Measurements from ENCODE around the gene EGFL7. TPM values are rescaled to one million over a fixed set of nuclear protein-coding genes. Genes with fewer than 3 reads are reported as not detected.

Gene EGFL7
- total and polyA plus RNA-seq, 4 donors, result 32.1 to 39.7 (median 36.5) TPM

GRCh38 chr9:136617746-136618579 lies 44.8 kb upstream of the EGFL7 start:
- H3K27ac ChIP-seq (ENCODE audit: low read depth in 1 of 2, low read length in 2 of 2), result peak overlapping the region; percentile 41 to 86

DNA sequence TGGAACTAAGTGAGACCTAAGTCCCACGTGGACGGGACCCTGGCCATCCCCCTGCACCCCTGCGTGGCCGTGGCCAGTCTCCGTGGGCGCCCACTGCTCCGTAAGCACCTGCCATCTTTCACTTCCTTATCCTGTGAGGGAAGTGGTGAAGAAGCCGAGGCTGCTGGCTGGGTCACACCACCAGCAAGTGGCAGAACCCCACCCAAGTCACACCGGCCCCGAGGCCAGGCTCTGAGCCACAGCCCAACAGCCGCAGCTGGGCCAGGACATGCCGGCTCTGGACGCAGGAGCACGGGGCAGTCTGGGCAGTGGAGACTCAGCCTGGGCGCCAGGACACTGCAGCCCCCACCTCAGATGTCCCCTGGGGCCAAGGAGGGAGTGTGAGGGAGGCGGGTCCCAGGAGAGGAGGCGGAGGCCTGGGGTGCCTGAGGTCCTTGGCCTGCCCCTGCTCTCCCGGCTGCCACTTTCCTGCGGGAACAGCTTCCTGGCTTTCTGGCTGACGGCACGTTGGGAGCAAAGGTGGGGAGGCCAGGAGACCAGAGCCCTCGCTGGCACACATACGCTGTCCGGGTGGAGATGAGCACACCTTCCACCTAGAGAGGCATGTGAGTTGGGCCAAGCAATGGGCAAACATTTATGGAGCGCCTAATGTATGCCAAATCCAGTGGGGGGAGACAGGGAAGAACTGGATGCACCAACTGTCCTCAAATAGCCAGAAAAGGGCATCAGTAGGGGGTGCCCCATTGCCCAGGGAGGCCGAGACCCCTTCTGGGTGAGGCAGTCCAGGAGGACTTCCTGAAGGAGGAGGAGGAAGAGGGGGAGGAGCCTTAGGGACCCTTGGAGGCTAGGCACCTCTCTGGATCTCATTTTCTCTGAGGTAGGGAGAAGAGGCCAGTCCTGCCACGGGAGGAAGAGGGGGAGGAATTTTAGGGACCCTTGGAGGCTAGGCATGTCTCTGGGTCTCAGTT lies 43.9 kb upstream of the EGFL7 start:
- no peaks in the 10 kb centered on the region for H3K27me3 ChIP-seq (ENCODE audit: control insufficient read depth in 4 of 4, insufficient read depth in 4 of 4, low read length in 3 of 4)
- H3K4me3 ChIP-seq (ENCODE audit: low read depth in 1 of 3, low read length in 3 of 3), result no peak overlapping the region

More at GRCh38 chr9:136617746-136618579, 44.8 kb upstream of the EGFL7 start:
- no peaks in the 10 kb centered on the region for H3K9me3 ChIP-seq (ENCODE audit: control insufficient read depth in 4 of 4, low read length in 3 of 4)
- no peaks in the 10 kb centered on the region for H3K36me3 ChIP-seq (ENCODE audit: control insufficient read depth in 4 of 4, insufficient read depth in 3 of 4, low read depth in 1 of 4, low read length in 3 of 4)
- TF ChIP-seq, protein P1, sequence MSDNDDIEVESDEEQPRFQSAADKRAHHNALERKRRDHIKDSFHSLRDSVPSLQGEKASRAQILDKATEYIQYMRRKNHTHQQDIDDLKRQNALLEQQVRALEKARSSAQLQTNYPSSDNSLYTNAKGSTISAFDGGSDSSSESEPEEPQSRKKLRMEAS (IDR thresholded peaks at IDR 0.05), result no peak
- TF ChIP-seq RXRA (IDR thresholded peaks at IDR 0.05), result peak in 1 of 2 donors; percentile 17
- no peak for DNase-seq (ENCODE audit: low spot score)
- H3K27me3 ChIP-seq (ENCODE audit: control insufficient read depth in 4 of 4, insufficient read depth in 4 of 4, low read length in 3 of 4), result no peaks in the 10 kb centered on the region
- whole genome bisulfite sequencing, result 74% methylated on average over 26 of the region's 26 CpGs
- no peak overlapping the region for H3K9ac ChIP-seq (ENCODE audit: low read depth in 1 of 2, low read length in 2 of 2)
- peaks cover 18 to 39% (median 27%) of the 10 kb centered on the region in 4 donors for H3K4me1 ChIP-seq (ENCODE audit: control insufficient read depth in 4 of 4, insufficient read depth in 4 of 4, low read length in 3 of 4)
- no peak overlapping the region for H3K4me3 ChIP-seq (ENCODE audit: low read depth in 1 of 3, low read length in 3 of 3)

More for the DNA sequence above, 43.9 kb upstream of the EGFL7 start:
- no peaks in the 10 kb centered on the region for H3K36me3 ChIP-seq (ENCODE audit: control insufficient read depth in 4 of 4, insufficient read depth in 3 of 4, low read depth in 1 of 4, low read length in 3 of 4)
- H3K4me1 ChIP-seq (ENCODE audit: control insufficient read depth in 4 of 4, insufficient read depth in 4 of 4, low read length in 3 of 4), result peaks cover 21 to 45% (median 33%) of the 10 kb centered on the region in 4 donors
- WGBS, result 45% methylated on average over 27 of the region's 27 CpGs
- TF ChIP-seq JUND (IDR thresholded peaks at IDR 0.05) (no peak), YY1 (IDR thresholded peaks at IDR 0.05) (no peak), HNF4G (IDR thresholded peaks at IDR 0.05) (no peak), ZBTB33 (IDR thresholded peaks at IDR 0.05) (no peak), RXRA (IDR thresholded peaks at IDR 0.05) (peak; percentile 73 to 83), EGR1 (IDR thresholded peaks at IDR 0.05; ENCODE audit: low read depth in 2 of 2) (no peak), RAD21 (IDR thresholded peaks at IDR 0.05) (peak in 1 of 2 donors; percentile 50), GABPA (IDR thresholded peaks at IDR 0.05 in 1 of 2, conservative IDR thresholded peaks at IDR 0.05 in 1 of 2) (no peak), FOXA2 (IDR thresholded peaks at IDR 0.05) (no peak), ATF3 (IDR thresholded peaks at IDR 0.05) (no peak), HNF4A (conservative IDR thresholded peaks at IDR 0.05) (peak; percentile 62 to 68), NR2F2 (IDR thresholded peaks at IDR 0.05) (no peak), SP1 (IDR thresholded peaks at IDR 0.05) (peak; percentile 84), TAF1 (conservative IDR thresholded peaks at IDR 0.05) (no peak), FOXA1 (IDR thresholded peaks at IDR 0.05) (no peak)
- TF ChIP-seq, protein P2, sequence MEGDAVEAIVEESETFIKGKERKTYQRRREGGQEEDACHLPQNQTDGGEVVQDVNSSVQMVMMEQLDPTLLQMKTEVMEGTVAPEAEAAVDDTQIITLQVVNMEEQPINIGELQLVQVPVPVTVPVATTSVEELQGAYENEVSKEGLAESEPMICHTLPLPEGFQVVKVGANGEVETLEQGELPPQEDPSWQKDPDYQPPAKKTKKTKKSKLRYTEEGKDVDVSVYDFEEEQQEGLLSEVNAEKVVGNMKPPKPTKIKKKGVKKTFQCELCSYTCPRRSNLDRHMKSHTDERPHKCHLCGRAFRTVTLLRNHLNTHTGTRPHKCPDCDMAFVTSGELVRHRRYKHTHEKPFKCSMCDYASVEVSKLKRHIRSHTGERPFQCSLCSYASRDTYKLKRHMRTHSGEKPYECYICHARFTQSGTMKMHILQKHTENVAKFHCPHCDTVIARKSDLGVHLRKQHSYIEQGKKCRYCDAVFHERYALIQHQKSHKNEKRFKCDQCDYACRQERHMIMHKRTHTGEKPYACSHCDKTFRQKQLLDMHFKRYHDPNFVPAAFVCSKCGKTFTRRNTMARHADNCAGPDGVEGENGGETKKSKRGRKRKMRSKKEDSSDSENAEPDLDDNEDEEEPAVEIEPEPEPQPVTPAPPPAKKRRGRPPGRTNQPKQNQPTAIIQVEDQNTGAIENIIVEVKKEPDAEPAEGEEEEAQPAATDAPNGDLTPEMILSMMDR (IDR thresholded peaks at IDR 0.05; ENCODE audit: low read depth, low read length, missing input control), result no peak
- TF ChIP-seq, protein P3, sequence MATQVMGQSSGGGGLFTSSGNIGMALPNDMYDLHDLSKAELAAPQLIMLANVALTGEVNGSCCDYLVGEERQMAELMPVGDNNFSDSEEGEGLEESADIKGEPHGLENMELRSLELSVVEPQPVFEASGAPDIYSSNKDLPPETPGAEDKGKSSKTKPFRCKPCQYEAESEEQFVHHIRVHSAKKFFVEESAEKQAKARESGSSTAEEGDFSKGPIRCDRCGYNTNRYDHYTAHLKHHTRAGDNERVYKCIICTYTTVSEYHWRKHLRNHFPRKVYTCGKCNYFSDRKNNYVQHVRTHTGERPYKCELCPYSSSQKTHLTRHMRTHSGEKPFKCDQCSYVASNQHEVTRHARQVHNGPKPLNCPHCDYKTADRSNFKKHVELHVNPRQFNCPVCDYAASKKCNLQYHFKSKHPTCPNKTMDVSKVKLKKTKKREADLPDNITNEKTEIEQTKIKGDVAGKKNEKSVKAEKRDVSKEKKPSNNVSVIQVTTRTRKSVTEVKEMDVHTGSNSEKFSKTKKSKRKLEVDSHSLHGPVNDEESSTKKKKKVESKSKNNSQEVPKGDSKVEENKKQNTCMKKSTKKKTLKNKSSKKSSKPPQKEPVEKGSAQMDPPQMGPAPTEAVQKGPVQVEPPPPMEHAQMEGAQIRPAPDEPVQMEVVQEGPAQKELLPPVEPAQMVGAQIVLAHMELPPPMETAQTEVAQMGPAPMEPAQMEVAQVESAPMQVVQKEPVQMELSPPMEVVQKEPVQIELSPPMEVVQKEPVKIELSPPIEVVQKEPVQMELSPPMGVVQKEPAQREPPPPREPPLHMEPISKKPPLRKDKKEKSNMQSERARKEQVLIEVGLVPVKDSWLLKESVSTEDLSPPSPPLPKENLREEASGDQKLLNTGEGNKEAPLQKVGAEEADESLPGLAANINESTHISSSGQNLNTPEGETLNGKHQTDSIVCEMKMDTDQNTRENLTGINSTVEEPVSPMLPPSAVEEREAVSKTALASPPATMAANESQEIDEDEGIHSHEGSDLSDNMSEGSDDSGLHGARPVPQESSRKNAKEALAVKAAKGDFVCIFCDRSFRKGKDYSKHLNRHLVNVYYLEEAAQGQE (IDR thresholded peaks at IDR 0.05), result no peak
- TF ChIP-seq, protein P1 (IDR thresholded peaks at IDR 0.05), result no peak
- no peaks in the 10 kb centered on the region for H3K9me3 ChIP-seq (ENCODE audit: control insufficient read depth in 4 of 4, low read length in 3 of 4)
- no peak for DNase-seq (ENCODE audit: low spot score)
- H3K9ac ChIP-seq (ENCODE audit: low read depth in 1 of 2, low read length in 2 of 2), result no peak overlapping the region
- H3K27ac ChIP-seq (ENCODE audit: low read depth in 1 of 2, low read length in 2 of 2), result peak overlapping the region; percentile 86
